NCI-H2227 (cell line): ENCODE measurements around the gene TEAD4.
"Not testable (repeated sequence)": the region's sequence is repeated elsewhere in the genome, so short reads cannot be mapped to it uniquely, and the experiment has no call there.

ENCODE experiments used
- DNase-seq: peaks from one replicate; lab custom pipeline; 2025; ENCODE audit not compliant: unreplicated experiment; lab: John Stamatoyannopoulos, UW

Gene TEAD4

GRCh38 chr12:3045989-3046388 lies 86.8 kb downstream of the TEAD4 start:
- DNase-seq = no peak

- no peak for DNase-seq
Measured at GRCh38 chr12:3046441-3047200, 87.4 kb downstream of the TEAD4 start.

GRCh38 chr12:3047961-3048360 lies 88.8 kb downstream of the TEAD4 start:
- no peak for DNase-seq

GRCh38 chr12:3048540-3048939 lies 89.3 kb downstream of the TEAD4 start:
- DNase-seq = no peak

- no peak for DNase-seq
Measured at GRCh38 chr12:3049176-3049575, 90.0 kb downstream of the TEAD4 start.

GRCh38 chr12:3049611-3050249 lies 90.5 kb downstream of the TEAD4 start:
- DNase-seq = no peak

GRCh38 chr12:3054374-3054773 lies 95.2 kb downstream of the TEAD4 start:
- no peak for DNase-seq

GRCh38 chr12:3055026-3055703 lies 96.0 kb downstream of the TEAD4 start:
- no peak for DNase-seq

GRCh38 chr12:3055704-3056467 lies 96.7 kb downstream of the TEAD4 start:
- no peak for DNase-seq

GRCh38 chr12:3061059-3061458 lies 101.9 kb downstream of the TEAD4 start:
- DNase-seq = no peak

- DNase-seq = no peak
Measured at GRCh38 chr12:3061501-3062215, 102.5 kb downstream of the TEAD4 start.

GRCh38 chr12:3065300-3065699 lies 106.1 kb downstream of the TEAD4 start:
- DNase-seq = no peak

- not testable (repeated sequence) for DNase-seq
Measured at GRCh38 chr12:3065846-3066245, 106.6 kb downstream of the TEAD4 start.

- no peak for DNase-seq
Measured at GRCh38 chr12:3069714-3070113, 110.5 kb downstream of the TEAD4 start.

GRCh38 chr12:3071107-3071506 lies 111.9 kb downstream of the TEAD4 start:
- DNase-seq = no peak

GRCh38 chr12:3071710-3072109 lies 112.5 kb downstream of the TEAD4 start:
- DNase-seq = no peak

- DNase-seq = peak; percentile 80
Measured at GRCh38 chr12:3073438-3074250, 114.4 kb downstream of the TEAD4 start.

- no peak for DNase-seq
Measured at GRCh38 chr12:3075315-3075714, 116.1 kb downstream of the TEAD4 start.

GRCh38 chr12:3076730-3077571 lies 117.8 kb downstream of the TEAD4 start, which contains the start of gene TSPAN9:
Gene TSPAN9 (plus strand): TSS chr12:3077379. CDS start chr12:3201194, 123,815 bp downstream.
- peak; percentile 67 for DNase-seq
